Measurements from ENCODE around the gene TFR2.

GRCh38 chr7:100582041-100582579 is 59.2 kb downstream of the TFR2 start:
- no peak for TF ChIP-seq GATA2 (IDR thresholded peaks at IDR 0.05; ENCODE audit: low read depth, low read length)
- TF ChIP-seq GATA3 (IDR thresholded peaks at IDR 0.05; ENCODE audit: low read depth, low read length), result no peak
